C4-2B (cell line): ENCODE data around the gene OGA.

Experiments used
- CTCF ChIP-seq: fragments of 450-650 bp; conservative IDR thresholded peaks from 2 replicates; pipeline ENCODE4 v1.5.1; 2017; ENCODE audit warnings: mild to moderate bottlenecking
- ZFX ChIP-seq: fragments of 450-650 bp; IDR thresholded peaks from 2 replicates; pipeline ENCODE4 v1.6.1; 2017

- TF ChIP-seq CTCF (no peak), ZFX (no peak)
Measured at GRCh38 chr10:101859530-101859929, 41.3 kb upstream of the OGA start.
